ENCODE measurements around the gene FBXL7.

Gene FBXL7

DNA sequence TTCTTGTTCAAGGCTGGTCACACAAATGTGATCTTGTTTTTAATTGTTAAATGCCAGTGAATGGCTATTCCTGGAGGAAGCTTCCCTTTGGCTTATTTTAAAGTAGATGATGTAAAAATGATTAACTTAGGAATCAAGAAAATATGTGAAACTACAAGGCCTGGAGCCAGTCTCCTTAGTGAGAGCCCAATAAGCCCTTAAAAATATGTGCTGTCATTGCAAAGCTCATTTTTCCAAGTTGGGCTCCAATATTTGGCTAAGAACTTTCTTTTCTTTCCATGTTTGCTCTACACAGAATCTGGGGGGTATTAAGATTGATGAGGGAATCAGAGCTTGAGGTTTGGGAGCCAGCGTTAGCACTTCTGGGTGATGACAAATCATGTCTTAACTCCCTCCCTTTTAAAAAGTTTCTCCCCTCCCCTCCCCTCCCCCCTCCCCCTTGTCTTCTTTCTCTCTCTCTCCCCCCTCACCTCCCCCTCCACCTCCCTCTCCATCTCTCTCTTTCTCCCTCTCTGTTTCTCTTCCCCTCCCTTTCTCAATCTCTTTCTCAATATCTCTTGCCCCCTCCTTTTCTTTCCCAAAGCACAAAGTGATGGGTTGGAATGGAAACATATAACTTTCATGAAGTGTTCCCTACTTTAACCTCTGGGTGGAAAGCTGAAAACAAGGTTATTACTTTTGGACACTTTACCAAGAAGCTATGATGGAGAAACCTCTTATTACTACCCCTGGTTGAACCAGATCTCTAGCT lies 86.0 kb downstream of the FBXL7 start:
- DNase-seq: no peak

- DNase-seq: no peak
These were observed 87.9 kb downstream of the FBXL7 start for GRCh38 chr5:15587916-15588315.

DNA sequence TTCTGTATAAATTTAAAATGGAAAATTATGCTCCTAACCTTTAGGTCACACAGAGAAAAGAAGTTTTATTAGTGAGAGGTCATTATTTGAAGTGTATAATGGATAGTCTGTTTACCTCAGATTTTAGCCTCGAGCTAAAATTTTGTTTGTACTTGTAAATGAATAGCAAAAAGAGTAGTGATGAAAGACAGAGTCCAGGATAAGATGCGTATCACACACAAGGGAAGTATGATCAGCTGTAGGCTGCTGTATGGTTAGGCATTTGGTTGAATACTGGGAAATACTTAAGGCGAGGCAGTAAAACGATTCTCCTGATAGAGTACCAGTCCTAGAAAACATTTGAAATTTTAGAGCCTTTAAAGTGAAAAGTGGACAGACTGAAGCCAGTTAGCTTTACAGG lies 92.7 kb downstream of the FBXL7 start:
- DNase-seq: no peak

- no peak for DNase-seq
These were observed 95.1 kb downstream of the FBXL7 start for GRCh38 chr5:15594977-15595568.

DNA sequence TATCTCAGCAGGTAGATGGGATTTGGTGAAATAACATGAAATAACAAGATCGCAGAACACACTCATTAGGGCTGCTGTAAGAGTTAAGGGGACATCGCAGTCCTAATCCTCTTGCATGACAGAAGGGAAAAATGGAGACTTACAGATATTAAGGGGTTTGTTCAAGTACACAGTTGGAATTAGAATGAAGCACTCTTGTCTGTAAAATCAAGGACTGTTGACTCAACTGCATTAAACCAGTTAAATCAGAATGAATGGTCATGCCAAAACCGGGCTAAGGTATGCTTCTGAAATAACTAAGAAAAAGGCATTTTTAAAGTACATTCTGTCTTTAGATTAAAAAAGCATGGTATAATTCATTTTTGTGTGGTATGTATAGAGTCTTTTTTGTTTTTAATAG lies 95.9 kb downstream of the FBXL7 start:
- DNase-seq: no peak

DNA sequence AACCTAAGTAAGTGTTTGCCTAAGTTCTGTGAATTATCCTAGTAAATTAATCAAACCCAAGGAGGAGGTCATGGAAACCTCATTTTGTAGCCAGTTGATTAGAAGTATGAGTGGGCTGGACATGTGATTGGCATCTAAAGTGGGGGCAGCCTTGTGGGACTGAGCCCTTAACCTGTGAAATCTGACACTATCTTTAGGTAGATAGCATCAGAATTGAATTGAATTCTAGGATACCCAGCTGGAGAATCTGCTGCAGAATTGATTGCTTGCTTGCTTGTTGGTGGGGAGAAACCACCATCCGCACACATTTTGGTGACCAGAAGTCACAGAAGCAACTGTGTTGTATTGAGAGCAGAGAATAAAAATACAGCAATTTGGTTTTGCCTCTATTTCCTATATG lies 97.0 kb downstream of the FBXL7 start:
- no peak for DNase-seq

GRCh38 chr5:15597804-15598203 lies 97.8 kb downstream of the FBXL7 start:
- no peak for DNase-seq

DNA sequence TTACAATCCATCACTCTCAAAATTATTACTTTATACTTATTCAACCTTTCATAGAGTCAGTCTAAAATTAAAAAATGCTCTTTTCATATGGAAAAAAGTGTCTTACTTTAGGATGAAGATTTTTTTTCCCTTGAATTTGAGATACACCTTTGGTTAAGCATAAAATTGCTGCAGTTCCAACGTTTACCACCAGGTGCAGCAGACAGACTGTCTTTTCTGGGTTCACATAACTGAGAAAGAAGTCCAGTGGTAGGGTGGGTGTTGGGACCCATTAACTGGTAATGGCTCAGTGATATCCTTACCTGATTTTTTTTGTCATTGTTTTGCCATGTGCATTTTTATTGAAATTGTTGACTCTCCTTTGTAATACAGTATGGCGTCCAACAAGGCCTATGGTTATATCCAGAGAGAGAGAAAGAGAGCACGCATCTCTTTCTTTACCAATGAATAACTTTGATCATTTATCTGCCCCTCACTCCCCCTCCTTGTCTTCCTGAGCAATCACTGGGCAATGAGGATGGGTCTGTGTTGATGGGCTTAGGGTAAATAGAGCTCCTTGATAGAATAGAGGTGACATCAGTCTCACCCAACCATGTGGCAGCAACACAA lies 98.4 kb downstream of the FBXL7 start:
- no peak for DNase-seq

DNA sequence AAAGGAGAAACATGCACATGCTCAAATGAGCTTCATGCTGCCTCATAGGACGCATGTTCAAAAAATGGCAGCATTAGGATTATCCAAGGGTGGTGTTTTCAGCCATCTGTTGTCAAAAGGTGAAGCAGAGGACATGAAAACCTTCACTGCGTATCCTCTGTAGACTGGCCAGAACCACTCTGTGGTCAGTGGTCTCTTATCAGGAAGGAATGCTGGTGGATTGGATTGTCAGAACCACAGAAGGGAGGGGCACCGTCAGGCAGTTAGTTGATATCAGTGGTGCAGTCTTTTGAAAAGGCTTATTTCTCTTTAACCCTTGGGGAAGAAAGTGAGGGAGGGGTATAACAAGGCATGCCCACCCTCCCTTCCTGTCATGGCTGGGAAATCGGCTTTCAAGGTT lies 100.1 kb downstream of the FBXL7 start:
- no peak for DNase-seq

GRCh38 chr5:15601274-15601673 lies 101.3 kb downstream of the FBXL7 start:
- no peak for DNase-seq

GRCh38 chr5:15601853-15602252 lies 101.9 kb downstream of the FBXL7 start:
- no peak for DNase-seq

DNA sequence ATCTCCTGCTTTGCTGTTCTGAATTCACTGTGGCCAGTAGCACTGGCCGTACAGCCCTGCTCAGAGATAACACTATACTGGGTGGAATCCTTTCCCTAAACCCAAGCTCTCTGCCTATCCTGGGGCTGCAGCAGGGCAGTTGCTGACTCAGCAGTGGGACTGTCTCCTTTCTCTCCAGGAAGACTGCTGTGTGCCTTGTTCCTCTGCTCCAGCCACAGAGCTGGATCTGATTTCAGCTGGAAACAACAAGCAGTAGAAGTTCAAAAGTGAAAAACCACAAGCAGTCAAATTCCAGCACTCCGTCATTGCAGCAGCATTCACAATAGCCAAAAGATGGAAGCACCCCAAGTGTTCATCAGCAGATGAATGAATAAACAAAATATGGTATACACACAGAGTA lies 105.0 kb downstream of the FBXL7 start:
- no peak for DNase-seq

DNA sequence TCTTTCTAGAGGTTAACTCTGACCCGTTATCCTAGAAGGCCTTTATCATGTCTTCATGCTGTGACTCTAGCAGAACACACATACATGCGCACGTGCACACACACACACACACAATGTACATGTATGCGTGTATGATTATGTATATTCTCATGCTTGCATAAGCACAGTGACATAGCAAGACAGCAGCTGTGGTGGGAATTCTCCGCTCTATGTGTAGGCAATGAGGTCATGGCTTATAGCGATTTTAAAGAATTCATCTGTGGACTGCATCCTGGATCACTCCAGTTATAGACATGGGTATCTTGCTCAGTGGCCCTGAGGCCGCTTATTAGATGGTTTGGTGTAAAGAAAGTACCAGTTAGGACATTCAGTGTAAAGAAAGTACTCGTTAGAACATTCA lies 106.2 kb downstream of the FBXL7 start:
- no peak for DNase-seq

- no peak for DNase-seq
These were observed 107.1 kb downstream of the FBXL7 start for GRCh38 chr5:15607076-15607475.

GRCh38 chr5:15609076-15609725 lies 109.2 kb downstream of the FBXL7 start:
- DNase-seq: no peak

DNA sequence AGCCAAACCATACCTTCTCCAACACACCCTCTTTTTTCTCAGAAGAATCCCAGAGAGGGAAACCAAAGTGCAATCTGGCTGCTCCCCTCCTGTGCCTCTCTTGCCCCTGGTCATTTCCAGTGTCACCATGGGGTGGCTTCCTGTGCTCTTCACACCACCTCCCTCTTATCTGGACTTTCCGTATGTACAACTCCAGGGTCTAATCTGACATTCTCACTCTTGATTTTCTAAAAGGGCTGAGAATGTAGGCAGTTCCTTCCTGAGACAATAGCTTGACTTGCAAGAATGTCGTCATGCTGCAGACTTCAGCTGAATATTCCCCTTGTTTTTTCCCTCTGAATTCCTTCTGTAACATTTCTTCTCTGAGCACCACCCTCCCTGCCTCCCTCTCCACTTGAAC lies 110.2 kb downstream of the FBXL7 start:
- no peak for DNase-seq

- DNase-seq: no peak
These were observed 111.0 kb downstream of the FBXL7 start for GRCh38 chr5:15611008-15611407.

DNA sequence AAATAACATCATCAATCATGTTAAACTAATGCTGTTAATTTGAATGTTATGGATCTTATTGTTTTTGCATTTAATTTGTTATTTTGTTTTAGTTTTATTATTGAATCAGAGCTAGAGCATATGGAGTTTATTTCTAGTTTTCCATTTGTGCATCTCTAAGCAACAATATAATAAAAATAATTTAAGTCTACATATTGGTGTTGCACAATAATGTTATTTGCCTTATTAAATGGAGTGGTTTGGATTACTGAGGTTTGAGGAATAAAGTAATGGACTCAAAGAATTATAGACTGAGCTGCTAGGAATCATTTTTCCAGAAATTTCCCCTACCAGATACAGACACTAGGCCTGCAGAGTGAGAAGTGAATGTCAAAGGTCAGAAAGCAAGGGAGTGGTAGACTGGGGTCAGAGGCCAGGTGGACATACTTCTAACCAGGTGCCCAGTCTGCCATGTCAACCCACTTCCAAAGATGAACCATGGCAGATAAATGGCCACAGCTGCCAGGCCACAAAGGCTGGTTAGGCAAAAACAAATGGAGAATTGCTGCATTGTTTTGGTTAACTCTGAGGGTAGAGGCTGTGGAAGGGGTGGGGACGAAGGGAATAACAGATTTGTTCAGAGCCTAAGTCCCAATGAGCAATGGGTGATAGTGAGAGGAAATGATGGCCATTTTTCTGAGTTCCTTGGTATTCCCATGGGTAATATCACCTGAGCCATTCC lies 113.1 kb downstream of the FBXL7 start:
- no peak for DNase-seq

DNA sequence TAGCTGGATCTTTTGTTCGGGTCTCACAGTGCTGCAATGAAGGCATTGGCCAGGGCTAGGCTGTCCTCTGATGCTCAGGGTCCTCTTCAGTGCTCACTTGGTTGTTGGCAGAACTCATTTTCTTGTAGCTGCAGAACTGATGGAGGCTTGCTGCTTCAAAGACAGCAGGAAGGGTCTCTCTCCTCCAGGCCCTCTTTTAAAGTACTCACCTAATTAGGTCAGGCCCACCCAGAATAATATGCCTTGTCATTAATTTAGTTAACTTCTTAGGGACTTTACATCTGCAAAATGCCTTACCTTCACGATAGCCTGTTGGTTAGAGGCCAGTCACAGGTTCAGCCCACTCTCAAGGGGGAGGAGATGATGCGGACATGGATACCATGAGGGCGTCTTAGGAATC lies 114.7 kb downstream of the FBXL7 start:
- no peak for DNase-seq

- no peak for DNase-seq
These were observed 115.9 kb downstream of the FBXL7 start for GRCh38 chr5:15615859-15616258.

DNA sequence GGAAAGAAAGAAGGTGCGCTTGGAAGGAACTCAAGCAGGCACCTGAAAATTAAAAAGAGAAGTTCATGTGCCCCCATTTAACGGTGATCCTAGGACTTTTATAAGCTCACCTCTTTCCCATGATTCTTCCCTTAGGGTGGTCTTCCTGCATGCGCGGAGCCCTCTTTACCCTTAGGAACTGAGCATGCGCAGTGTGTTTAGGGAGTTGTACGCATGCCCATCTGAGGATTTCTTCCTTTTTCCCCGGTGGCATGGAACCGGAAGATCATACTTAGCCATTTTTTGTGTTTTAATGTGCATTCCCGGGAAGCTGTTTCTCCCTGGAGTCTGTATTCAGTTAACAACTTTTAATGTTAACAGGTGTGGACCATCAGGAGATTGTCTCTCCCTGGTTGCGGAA lies 119.0 kb downstream of the FBXL7 start:
- DNase-seq: no peak

DNA sequence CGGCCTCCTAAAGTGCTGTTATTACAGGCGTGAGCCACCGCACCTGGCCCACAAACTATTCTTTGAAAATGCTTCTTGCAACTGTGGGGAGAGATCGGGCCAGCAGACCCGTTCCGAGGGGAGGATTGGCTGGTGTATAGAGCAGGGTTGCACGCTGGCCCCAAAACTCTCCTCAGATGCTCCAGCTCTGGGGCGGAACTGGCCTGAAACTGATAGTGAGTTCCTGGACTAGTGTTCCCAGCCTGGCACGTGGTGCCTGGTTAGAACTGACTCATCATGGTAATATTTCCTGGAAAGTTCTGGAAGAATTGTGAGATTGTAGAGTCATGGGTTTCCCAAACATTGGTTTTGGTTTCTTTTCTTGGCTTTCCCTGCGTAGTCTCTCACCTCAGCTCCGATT lies 120.5 kb downstream of the FBXL7 start:
- DNase-seq: no peak

GRCh38 chr5:15621094-15621493 lies 121.1 kb downstream of the FBXL7 start:
- no peak for DNase-seq
